DOHH2 (cell line): Measurements from ENCODE around the gene AK9.

Source experiments
- EZH2phosphoT487 ChIP-seq: fragments of 200-600 bp; sonication (generic); IDR thresholded peaks from 2 replicates; pipeline ENCODE4 v1.6.1; 2017; ENCODE audit warnings: borderline replicate concordance, mild to moderate bottlenecking, antibody characterized with exemption, low read length, moderate library complexity, mixed read lengths
- TF ChIP-seq, protein P1 (sequence below): fragments of 200-600 bp; sonication (generic); IDR thresholded peaks from one replicate; pipeline ENCODE4 v1.5.1; 2014; ENCODE audit warnings: antibody characterized with exemption, mild to moderate bottlenecking, low read depth, low read length; ENCODE audit not compliant: poor library complexity, severe bottlenecking

DNA sequence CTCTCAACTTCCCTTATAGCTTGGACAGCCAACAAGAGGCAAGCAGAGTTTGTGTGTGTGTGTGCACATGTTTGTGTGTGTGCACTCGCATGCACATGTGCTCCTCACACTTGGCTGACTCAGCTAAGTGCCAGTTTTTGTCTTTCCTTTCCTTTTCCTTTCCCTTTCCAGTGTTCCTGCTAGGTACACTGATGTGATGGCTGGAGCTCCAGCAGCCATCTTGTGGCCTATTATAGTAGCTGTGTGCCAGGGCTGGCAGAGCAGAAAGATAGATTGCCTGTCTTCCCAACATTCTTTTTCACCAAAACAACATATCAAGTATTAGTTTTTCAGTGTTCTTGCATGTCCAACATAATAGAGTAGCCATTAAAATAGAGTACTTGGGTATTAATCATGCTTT is 79.5 kb downstream of the AK9 start:
- TF ChIP-seq, protein P1, sequence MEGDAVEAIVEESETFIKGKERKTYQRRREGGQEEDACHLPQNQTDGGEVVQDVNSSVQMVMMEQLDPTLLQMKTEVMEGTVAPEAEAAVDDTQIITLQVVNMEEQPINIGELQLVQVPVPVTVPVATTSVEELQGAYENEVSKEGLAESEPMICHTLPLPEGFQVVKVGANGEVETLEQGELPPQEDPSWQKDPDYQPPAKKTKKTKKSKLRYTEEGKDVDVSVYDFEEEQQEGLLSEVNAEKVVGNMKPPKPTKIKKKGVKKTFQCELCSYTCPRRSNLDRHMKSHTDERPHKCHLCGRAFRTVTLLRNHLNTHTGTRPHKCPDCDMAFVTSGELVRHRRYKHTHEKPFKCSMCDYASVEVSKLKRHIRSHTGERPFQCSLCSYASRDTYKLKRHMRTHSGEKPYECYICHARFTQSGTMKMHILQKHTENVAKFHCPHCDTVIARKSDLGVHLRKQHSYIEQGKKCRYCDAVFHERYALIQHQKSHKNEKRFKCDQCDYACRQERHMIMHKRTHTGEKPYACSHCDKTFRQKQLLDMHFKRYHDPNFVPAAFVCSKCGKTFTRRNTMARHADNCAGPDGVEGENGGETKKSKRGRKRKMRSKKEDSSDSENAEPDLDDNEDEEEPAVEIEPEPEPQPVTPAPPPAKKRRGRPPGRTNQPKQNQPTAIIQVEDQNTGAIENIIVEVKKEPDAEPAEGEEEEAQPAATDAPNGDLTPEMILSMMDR = no peak
- no peak for TF ChIP-seq EZH2phosphoT487
